K562 (cell line): ENCODE data around the gene EMC9. TPM values are rescaled to one million over a fixed set of nuclear protein-coding genes. Genes with fewer than 3 reads are reported as not detected.

ENCODE experiments used
- CLOCK ChIP-seq: fragments of 250-450 bp; sonication (Bioruptor Pico); IDR thresholded peaks from 2 replicates; pipeline ENCODE4 v1.4.0; 2020; ENCODE audit warnings: mild to moderate bottlenecking, moderate library complexity, borderline replicate concordance
- HDAC8 ChIP-seq: fragments of 450-650 bp; IDR thresholded peaks from 2 replicates; pipeline ENCODE4 v1.6.1; 2016; ENCODE audit warnings: mild to moderate bottlenecking, missing genetic modification characterization, moderate library complexity, missing compliant biosample characterization
- HNRNPK ChIP-seq: fragments of 200-400 bp; formaldehyde crosslinking; IDR thresholded peaks from one replicate; pipeline ENCODE4 v1.6.1; 2018; ENCODE audit warnings: mild to moderate bottlenecking, low read depth, low read length; ENCODE audit not compliant: poor library complexity, severe bottlenecking
- IRF1 ChIP-seq: sonication (generic); formaldehyde crosslinking; IDR thresholded peaks from 2 replicates; pipeline ENCODE4 v1.8.0; 2022; ENCODE audit warnings: missing genetic modification reagents, mild to moderate bottlenecking, borderline replicate concordance
- MED1 ChIP-seq: sonication (generic); formaldehyde crosslinking; IDR thresholded peaks from 2 replicates; pipeline ENCODE4 v1.8.1; 2023; ENCODE audit warnings: missing genetic modification reagents, borderline replicate concordance
- MNT ChIP-seq, 2 experiments: fragments of 450-650 bp; conservative IDR thresholded peaks; 2 replicates each; pipeline ENCODE4 v1.6.1; 2017; ENCODE audit warnings: mild to moderate bottlenecking in 2 of 2, moderate library complexity in 2 of 2
- NELFE ChIP-seq: IDR thresholded peaks from 2 replicates; pipeline ENCODE4 v1.6.1; 2011; ENCODE audit warnings: mild to moderate bottlenecking; ENCODE audit not compliant: insufficient read depth, insufficient read length
- NRF1 ChIP-seq, 2 experiments: fragments of 450-650 bp; IDR thresholded peaks in 1 of 2; conservative IDR thresholded peaks in 1 of 2; 2 replicates each; pipeline ENCODE4 v1.6.1; 2014; ENCODE audit warnings: mild to moderate bottlenecking in 2 of 2
- SMAD4 ChIP-seq: fragments of 250-450 bp; sonication (Bioruptor Pico); conservative IDR thresholded peaks from 2 replicates; pipeline ENCODE4 v1.8.0; 2021; ENCODE audit warnings: inconsistent platforms, mild to moderate bottlenecking, moderate library complexity
- SMARCC2 ChIP-seq: fragments of 450-650 bp; IDR thresholded peaks from 2 replicates; pipeline ENCODE4 v1.6.1; 2017; ENCODE audit warnings: antibody characterized with exemption, moderate library complexity, mild to moderate bottlenecking, low read depth
- ZNF175 ChIP-seq: fragments of 200-800 bp; sonication (Bioruptor generic); IDR thresholded peaks from 2 replicates; pipeline ENCODE4 v1.6.1; 2016; ENCODE audit warnings: low read depth, mild to moderate bottlenecking, missing genetic modification characterization, missing compliant biosample characterization
- ZNF239 ChIP-seq: fragments of 250-450 bp; sonication (Bioruptor Pico); IDR thresholded peaks from 2 replicates; pipeline ENCODE4 v1.4.0; 2020; ENCODE audit warnings: mild to moderate bottlenecking
- ZNF398 ChIP-seq: fragments of 250-450 bp; sonication (Bioruptor Pico); IDR thresholded peaks from 2 replicates; pipeline ENCODE4 v1.8.0; 2021; ENCODE audit warnings: moderate library complexity, mild to moderate bottlenecking, inconsistent platforms
- ZNF518B ChIP-seq: fragments of 250-450 bp; sonication (Bioruptor Pico); IDR thresholded peaks from 2 replicates; pipeline ENCODE4 v1.5.0; 2021; ENCODE audit warnings: mild to moderate bottlenecking, moderate library complexity
- polyA plus RNA-seq, 8 experiments: library from polyadenylated mRNA; depleted of rRNA in 4 of 8; stranded (reverse) in 5 of 8; unstranded in 3 of 8; fragments of >200 nt; fragmentation: Nextera tagmentation in 2 of 8; fragmentation: Illumina TruSeq in 1 of 8; extraction: Ambion mirVana in 2 of 8; extraction: Trizol in 1 of 8; gene quantifications; 2 replicates each; pipeline versions ENCODE4 v1.2.1 to v1.2.3, GENCODE V29; 2011 to 2014; ENCODE audit warnings: inconsistent platforms in 1 of 8, missing spikeins in 1 of 8
- total RNA-seq, 7 experiments: library from RNA; depleted of rRNA in 6 of 7; stranded (reverse); fragments of >200 nt in 6 of 7; fragmentation: Illumina TruSeq in 2 of 7; extraction: Trizol in 2 of 7; gene quantifications; 2 replicates each; pipeline versions ENCODE4 v1.2.1 to v1.2.3, GENCODE V29; 2011 to 2021; ENCODE audit warnings: low replicate concordance in 1 of 7

EMC9 gene
- total and polyA plus RNA-seq, 9 of the 15 experiments (the other 6 are each of a cell fraction or from before 2014, with no cell fraction given): 3.1 to 13.2 (median 7.8) TPM

GRCh38 chr14:24135834-24136683 is 5.3 kb downstream of the EMC9 start, which contains the start of gene PSME1 (continued):
- peak in 1 of 2 experiments; percentile 29; a peak in 1 of 4 replicates for TF ChIP-seq MNT (conservative IDR thresholded peaks at IDR 0.05)
- peak; percentile 83 to 84 for TF ChIP-seq NRF1 (conservative IDR thresholded peaks at IDR 0.05 in 1 of 2, IDR thresholded peaks at IDR 0.05 in 1 of 2)
- TF ChIP-seq SMARCC2: no peak
- no peak for TF ChIP-seq NELFE
- TF ChIP-seq HDAC8 (tag): no peak
- no peak for TF ChIP-seq ZNF518B
- TF ChIP-seq MED1: no peak
- TF ChIP-seq ZNF175 (CRISPR knock-in tag): no peak
- no peak for TF ChIP-seq ZNF398
- TF ChIP-seq SMAD4 (CRISPR knock-in tag): no peak
- no peak for TF ChIP-seq CLOCK (CRISPR knock-in tag)
- TF ChIP-seq ZNF239: no peak
- no peak for TF ChIP-seq HNRNPK
- 0 out of 2 replicates have a peak, but pooled peaks have one; percentile 77 for TF ChIP-seq IRF1
